WTC11 (cell line): ENCODE measurements around the gene ACSL5.

Experiments used
- FOXJ3 ChIP-seq: sonication (generic); formaldehyde crosslinking; IDR thresholded peaks from 2 replicates; pipeline ENCODE4 v1.9.0; 2021; ENCODE audit warnings: missing genetic modification reagents, mild to moderate bottlenecking, borderline replicate concordance
- TF ChIP-seq, protein P1 (sequence below): sonication (generic); formaldehyde crosslinking; IDR thresholded peaks from 2 replicates; pipeline ENCODE4 v1.8.1; 2022; ENCODE audit warnings: low read depth, mild to moderate bottlenecking, moderate library complexity, missing genetic modification reagents, borderline replicate concordance

DNA sequence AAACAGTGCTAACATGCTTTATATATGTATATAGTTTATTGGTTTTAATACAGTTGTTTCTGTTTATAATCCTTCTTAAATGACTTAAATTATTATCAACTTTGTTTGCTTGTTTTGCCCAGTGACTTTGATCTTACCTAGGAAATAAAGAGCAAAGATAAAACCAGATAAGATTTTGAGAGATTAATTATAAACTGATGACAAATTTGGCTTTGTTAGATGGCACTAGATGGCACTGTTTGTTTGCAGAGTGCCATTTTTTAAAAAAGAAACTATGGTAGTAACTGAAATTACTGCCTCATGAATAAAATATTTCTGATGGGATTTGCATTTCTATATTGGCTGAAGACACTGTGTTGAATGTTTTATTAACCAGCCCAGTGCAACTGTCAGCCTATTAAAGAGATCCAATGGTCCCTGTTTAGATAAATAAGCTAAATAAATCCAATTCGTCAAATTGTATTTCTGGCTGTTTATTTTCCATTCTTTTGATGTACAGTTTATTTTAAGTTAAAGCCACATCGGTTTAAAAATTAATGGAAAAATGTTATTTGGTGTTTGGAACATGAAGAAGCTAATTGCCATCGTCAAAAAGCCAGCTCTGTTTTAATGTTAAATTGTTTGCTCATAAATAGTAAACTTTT is 101.8 kb downstream of the ACSL5 start:
- no peak for TF ChIP-seq FOXJ3 (CRISPR knock-in tag)
- TF ChIP-seq, protein P1, sequence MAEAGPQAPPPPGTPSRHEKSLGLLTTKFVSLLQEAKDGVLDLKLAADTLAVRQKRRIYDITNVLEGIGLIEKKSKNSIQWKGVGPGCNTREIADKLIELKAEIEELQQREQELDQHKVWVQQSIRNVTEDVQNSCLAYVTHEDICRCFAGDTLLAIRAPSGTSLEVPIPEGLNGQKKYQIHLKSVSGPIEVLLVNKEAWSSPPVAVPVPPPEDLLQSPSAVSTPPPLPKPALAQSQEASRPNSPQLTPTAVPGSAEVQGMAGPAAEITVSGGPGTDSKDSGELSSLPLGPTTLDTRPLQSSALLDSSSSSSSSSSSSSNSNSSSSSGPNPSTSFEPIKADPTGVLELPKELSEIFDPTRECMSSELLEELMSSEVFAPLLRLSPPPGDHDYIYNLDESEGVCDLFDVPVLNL: no peak
